HG03354 (cell line): ENCODE results near the gene PCK2.
"Not testable (repeated sequence)": the region's sequence is repeated elsewhere in the genome, so short reads cannot be mapped to it uniquely, and the experiment has no call there.

Experiments used
- ATAC-seq: cut with Tn5 transposase; IDR thresholded peaks from one replicate; pipeline ENCODE4 v1.9.1; 2021; ENCODE audit warnings: mild to moderate bottlenecking; ENCODE audit not compliant: unreplicated experiment, poor library complexity, severe bottlenecking

The PCK2 gene

GRCh38 chr14:24093901-24094840 lies at the start of gene PCK2:
Gene PCK2, plus strand, starts transcription at chr14:24094311. Its CDS starts 95 bp downstream, at chr14:24094406.
- ATAC-seq: peak; percentile 54

DNA sequence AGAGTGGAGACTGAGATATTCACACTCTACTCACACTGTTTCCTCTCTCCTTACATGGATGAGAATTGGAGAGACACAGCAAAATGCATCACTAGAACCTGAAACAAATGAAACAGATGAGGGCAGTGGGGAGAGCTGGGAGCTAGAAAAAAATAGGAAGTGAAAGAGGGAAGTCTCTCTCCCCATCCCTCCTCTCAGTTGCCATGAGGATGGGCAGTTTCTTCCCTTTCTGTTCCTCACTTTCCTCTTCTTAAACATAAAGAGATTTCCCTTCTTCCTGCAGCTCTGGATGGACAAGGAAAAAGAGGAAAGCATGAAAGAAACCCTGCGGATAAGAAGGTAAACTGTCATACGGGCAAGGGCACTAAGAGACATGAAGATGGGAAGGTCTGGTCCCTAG lies 45.1 kb upstream of the PCK2 start:
- not testable (repeated sequence) for ATAC-seq

DNA sequence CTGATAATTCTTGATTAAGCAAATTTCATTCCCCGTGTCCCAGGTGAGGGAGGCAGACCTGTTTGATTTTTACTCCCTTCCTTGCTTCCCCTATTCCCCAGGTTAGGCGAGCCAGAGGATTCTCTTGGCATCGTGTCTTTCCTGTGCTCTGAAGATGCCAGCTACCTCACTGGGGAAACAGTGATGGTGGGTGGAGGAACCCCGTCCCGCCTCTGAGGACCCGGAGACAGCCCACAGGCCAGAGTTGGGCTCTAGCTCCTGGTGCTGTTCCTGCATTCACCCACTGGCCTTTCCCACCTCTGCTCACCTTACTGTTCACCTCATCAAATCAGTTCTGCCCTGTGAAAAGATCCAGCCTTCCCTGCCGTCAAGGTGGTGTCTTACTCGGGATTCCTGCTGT lies 43.4 kb upstream of the PCK2 start:
- ATAC-seq: not testable (repeated sequence)

- ATAC-seq: no peak
Measured at GRCh38 chr14:24051176-24051788, 42.8 kb upstream of the PCK2 start.

- ATAC-seq: peak; percentile 83
Measured at GRCh38 chr14:24051789-24052655, 42.1 kb upstream of the PCK2 start, which contains the start of gene CARMIL3. Gene CARMIL3, plus strand, starts transcription at chr14:24052009. Its CDS starts 145 bp downstream, at chr14:24052154.

DNA sequence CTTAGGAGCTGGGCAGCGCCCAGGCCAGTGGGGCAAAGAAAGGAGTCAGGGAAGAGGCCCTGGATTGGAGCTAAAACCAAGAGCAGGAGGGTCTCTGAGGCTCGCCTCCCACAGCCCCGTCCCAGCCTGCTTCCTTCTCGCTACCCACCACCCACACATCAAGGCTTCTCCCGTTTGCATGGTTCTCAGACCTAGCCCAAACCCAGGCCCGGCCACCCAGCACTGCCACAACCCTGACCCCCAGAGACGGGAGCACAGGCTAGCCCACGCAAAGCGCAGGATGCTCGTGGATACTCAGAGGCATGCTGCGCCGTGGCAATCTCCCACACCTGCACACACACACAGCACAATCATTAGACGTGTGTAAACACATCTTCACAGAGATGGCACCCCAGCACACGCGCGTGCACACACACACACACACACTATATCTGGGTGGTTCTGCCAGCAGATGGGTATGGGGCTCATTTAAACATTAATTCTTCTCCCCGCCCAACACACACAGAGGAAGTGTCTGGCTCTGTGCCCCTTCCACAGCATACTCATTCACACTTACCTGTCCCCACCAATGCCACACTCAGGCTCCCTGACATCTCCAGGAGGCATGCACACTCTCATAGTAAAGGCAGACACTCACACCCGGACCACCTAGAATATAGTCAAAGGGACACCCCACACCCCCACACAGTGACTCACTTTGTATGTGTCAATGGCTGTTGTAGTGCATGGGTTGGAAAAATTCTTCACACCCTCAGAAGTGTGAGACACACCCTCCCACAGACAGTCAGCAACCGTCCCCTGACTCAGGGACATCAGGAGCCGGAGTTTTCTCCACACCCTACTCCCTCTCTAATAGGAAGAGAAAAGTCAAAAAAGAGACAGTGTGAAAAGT lies 41.2 kb upstream of the PCK2 start:
- ATAC-seq: no peak

- no peak for ATAC-seq
Measured at GRCh38 chr14:24053548-24054323, 40.4 kb upstream of the PCK2 start.

DNA sequence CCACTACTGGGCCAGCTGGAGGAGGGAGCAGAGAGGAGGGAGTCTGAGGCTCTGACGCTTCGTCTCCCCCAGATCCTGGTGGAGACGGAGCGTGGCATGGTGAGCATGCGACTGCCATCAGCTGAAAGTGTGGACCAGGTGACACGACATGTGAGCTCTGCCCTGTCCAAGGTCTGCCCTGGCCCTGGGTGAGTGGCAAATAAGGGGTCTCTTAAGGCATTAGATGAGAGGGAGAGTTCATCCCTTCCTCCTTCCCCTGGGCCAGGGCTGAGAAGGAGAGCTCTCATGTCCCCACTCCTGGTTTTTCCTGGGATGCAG lies 39.8 kb upstream of the PCK2 start:
- ATAC-seq: no peak

DNA sequence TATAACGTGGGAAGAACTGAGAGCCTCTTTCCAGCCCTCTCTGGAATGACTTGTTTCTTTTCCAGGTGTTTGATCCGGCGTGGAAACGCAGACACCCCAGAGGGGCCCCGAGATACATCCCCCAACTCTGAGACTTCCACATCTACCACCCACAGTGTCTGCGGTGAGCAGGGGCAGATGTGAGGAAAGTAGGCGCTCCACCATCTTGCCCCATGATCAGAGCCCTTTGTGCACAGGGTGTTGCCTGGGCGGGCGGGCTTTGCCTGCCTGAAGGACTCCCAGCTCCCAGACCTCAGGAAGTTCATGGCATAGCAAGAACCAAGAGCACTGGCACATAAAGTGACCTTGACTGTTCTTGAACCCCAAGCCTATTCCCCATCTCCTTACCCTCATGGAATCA lies 39.5 kb upstream of the PCK2 start:
- ATAC-seq: no peak

- ATAC-seq: no peak
Measured at GRCh38 chr14:24055971-24056799, 37.9 kb upstream of the PCK2 start.

GRCh38 chr14:24056800-24057184 lies 37.3 kb upstream of the PCK2 start:
- ATAC-seq: no peak

- no peak for ATAC-seq
Measured at GRCh38 chr14:24057271-24057670, 36.8 kb upstream of the PCK2 start.

DNA sequence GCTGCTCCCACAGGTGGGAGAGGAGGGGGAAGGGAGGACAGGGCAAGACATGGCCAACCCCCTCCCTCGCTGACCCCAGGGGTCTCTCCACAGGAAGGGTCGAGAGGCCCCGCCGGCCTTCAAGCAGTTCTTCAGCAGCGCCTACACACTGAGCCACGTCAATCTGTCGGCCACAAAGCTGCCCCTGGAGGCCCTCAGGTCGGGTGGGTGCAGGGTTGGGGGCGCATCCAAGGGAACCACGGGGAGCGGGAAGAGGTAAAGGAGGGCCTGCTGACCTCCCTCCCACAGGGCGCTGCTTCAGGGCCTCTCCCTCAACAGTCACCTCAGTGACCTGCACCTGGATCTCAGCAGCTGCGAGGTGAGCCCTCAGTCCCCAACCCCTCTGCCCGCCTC lies 36.2 kb upstream of the PCK2 start:
- ATAC-seq: no peak

DNA sequence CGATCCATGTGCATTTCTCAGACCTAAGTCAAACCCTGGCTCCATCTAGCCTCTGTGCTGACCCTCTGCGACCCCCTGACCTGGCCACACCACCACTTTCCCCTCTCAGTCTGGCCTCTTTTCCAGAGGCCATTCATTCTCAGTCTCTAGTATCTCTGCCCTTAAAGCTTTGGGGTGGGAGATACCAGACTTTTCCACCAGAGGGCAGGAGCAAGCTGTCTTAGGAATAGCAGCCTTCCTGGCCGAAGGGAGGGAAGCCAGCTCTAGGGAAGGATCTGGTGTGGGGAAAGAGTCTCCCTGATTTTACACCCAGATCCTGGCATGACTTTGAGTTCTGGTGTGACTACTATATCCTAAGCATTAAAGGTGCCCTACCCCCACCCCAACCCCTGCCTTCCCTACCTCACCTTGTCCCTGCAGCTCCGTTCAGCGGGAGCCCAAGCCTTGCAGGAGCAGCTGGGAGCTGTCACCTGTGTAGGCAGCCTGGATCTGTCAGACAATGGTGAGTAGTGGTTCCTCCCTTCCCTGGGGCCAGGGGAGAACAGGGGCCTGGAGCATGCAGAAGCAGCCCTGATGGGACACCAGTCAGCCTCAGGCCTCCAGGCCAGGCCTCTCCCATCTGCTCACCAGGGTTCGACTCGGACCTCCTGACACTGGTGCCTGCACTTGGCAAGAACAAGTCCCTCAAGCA lies 35.7 kb upstream of the PCK2 start:
- ATAC-seq: no peak

GRCh38 chr14:24058951-24059475 lies 35.1 kb upstream of the PCK2 start:
- no peak for ATAC-seq

- no peak for ATAC-seq
Measured at GRCh38 chr14:24059841-24060388, 34.2 kb upstream of the PCK2 start.

DNA sequence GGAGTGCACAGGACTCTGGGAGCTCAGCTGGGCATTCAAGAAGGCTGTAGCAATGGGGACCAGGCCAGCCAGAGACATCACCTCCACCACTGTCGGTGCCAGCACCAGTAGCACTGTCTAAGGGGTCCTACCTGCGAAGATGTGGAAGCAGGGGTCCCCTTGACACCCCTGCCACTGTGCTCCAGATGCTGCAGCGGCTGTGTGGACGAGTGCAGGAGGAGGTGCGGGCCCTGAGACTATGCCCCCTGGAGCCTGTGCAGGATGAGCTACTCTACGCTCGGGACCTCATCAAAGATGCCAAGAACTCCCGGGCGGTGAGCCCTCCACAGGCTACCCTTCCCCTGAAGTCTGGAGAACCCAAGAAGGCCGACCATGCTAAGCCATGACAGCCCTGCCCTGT lies 33.7 kb upstream of the PCK2 start:
- ATAC-seq: no peak
